Astrocyte (in vitro differentiated cells and primary cell): ENCODE data around the gene MGAT5. TPM values are rescaled to one million over a fixed set of nuclear protein-coding genes. Genes with fewer than 3 reads are reported as not detected.

Source experiments
- DNase-seq: peaks from one replicate; pipeline ENCODE4 v3.0.0-alpha.2; 2010; ENCODE audit warnings: low read depth
- FAIRE-seq: peaks from 2 replicates; lab custom pipeline; 2011; peaks lifted over from hg19 to GRCh38; lab: Jason Lieb, UNC
- H2AFZ ChIP-seq: 2 replicates; pipeline ENCODE4 v1.6.0; 2012; ENCODE audit warnings: low read depth, low read length, inconsistent platforms
- H3K27ac ChIP-seq: 2 replicates; pipeline ENCODE4 v1.5.1; 2011; ENCODE audit warnings: low read depth, low read length, inconsistent platforms
- H3K27me3 ChIP-seq: 2 replicates; pipeline ENCODE4 v1.6.0; 2011; ENCODE audit warnings: low read length, inconsistent platforms; ENCODE audit not compliant: insufficient read depth
- H3K36me3 ChIP-seq: 2 replicates; pipeline ENCODE4 v1.5.1; 2011; ENCODE audit warnings: low read length, inconsistent platforms; ENCODE audit not compliant: insufficient read depth
- H3K4me1 ChIP-seq: 2 replicates; pipeline ENCODE4 v1.5.1; 2011; ENCODE audit warnings: low read length, inconsistent platforms; ENCODE audit not compliant: insufficient read depth
- H3K4me2 ChIP-seq: 2 replicates; pipeline ENCODE4 v1.6.0; 2012; ENCODE audit warnings: low read length, inconsistent platforms
- H3K4me3 ChIP-seq: 2 replicates; pipeline ENCODE4 v1.5.1; 2011; ENCODE audit warnings: low read depth, mild to moderate bottlenecking, low read length, inconsistent platforms; ENCODE audit not compliant: insufficient read depth
- H3K79me2 ChIP-seq: 2 replicates; pipeline ENCODE4 v1.6.0; 2012; ENCODE audit warnings: mild to moderate bottlenecking, low read length, inconsistent platforms; ENCODE audit not compliant: insufficient read depth
- H3K9ac ChIP-seq: 2 replicates; pipeline ENCODE4 v1.6.0; 2012; ENCODE audit warnings: mild to moderate bottlenecking, low read length, inconsistent platforms
- H3K9me3 ChIP-seq: 2 replicates; pipeline ENCODE4 v1.5.1; 2012; ENCODE audit warnings: low read depth, mild to moderate bottlenecking, low read length, inconsistent platforms; ENCODE audit not compliant: insufficient read depth
- H4K20me1 ChIP-seq: 2 replicates; pipeline ENCODE4 v1.6.0; 2012; ENCODE audit warnings: low read length, inconsistent platforms; ENCODE audit not compliant: insufficient read depth
- H3K27ac Mint-ChIP-seq: one replicate; pipeline ENCODE4 v1.8.0; 2021; ENCODE audit warnings: mild to moderate bottlenecking, mixed read lengths; ENCODE audit not compliant: unreplicated experiment
- H3K27me3 Mint-ChIP-seq: one replicate; pipeline ENCODE4 v1.8.0; 2021; ENCODE audit warnings: low read depth, mixed read lengths; ENCODE audit not compliant: unreplicated experiment
- H3K36me3 Mint-ChIP-seq: one replicate; pipeline ENCODE4 v1.8.0; 2021; ENCODE audit warnings: low read depth, mixed read lengths; ENCODE audit not compliant: unreplicated experiment
- H3K4me1 Mint-ChIP-seq: one replicate; pipeline ENCODE4 v1.8.0; 2021; ENCODE audit warnings: low read depth, mixed read lengths; ENCODE audit not compliant: unreplicated experiment
- H3K4me3 Mint-ChIP-seq: one replicate; pipeline ENCODE4 v1.8.0; 2021; ENCODE audit warnings: mild to moderate bottlenecking, moderate library complexity, mixed read lengths; ENCODE audit not compliant: unreplicated experiment
- H3K9me3 Mint-ChIP-seq: one replicate; pipeline ENCODE4 v1.8.0; 2021; ENCODE audit warnings: mild to moderate bottlenecking, mixed read lengths; ENCODE audit not compliant: unreplicated experiment
- CTCF ChIP-seq: IDR thresholded peaks from 2 replicates; pipeline ENCODE4 v1.5.1; 2011; ENCODE audit warnings: low read depth, mild to moderate bottlenecking, inconsistent platforms, low read length, moderate library complexity; ENCODE audit not compliant: insufficient read depth
- EZH2 ChIP-seq: IDR thresholded peaks from 2 replicates; pipeline ENCODE4 v1.6.1; 2012; ENCODE audit warnings: mild to moderate bottlenecking, low read length, inconsistent platforms; ENCODE audit not compliant: insufficient read depth
- total RNA-seq: library from RNA; stranded (reverse); gene quantifications from 2 replicates; pipeline ENCODE4 v1.2.1, GENCODE V29; 2021

The MGAT5 gene
- total RNA-seq, 1 donor from 2014 or later: 80.2 TPM

- no peaks in the 10 kb centered on the region for H3K9me3 Mint-ChIP-seq
- H4K20me1 ChIP-seq: peaks cover 3% of the 10 kb centered on the region
- no peak overlapping the region for H3K27ac ChIP-seq
- H2AFZ ChIP-seq: no peak overlapping the region
- no peaks in the 10 kb centered on the region for H3K36me3 ChIP-seq
- no peak for FAIRE-seq
- H3K4me2 ChIP-seq: no peak overlapping the region
- no peak overlapping the region for H3K27ac Mint-ChIP-seq
- no peak overlapping the region for H3K9ac ChIP-seq
- no peak overlapping the region for H3K4me3 Mint-ChIP-seq
- H3K27me3 Mint-ChIP-seq: no peaks in the 10 kb centered on the region
- no peak overlapping the region for H3K4me3 ChIP-seq
- no peak for DNase-seq
- peaks cover 7% of the 10 kb centered on the region for H3K4me1 Mint-ChIP-seq
- no peaks in the 10 kb centered on the region for H3K27me3 ChIP-seq
- TF ChIP-seq CTCF (no peak), EZH2 (no peak)
- no peaks in the 10 kb centered on the region for H3K79me2 ChIP-seq
- peaks cover 2% of the 10 kb centered on the region for H3K36me3 Mint-ChIP-seq
- no peaks in the 10 kb centered on the region for H3K9me3 ChIP-seq
- H3K4me1 ChIP-seq: peaks cover 9% of the 10 kb centered on the region
Measured at GRCh38 chr2:134304394-134305108, 50.7 kb downstream of the MGAT5 start.

GRCh38 chr2:134305109-134305491 lies 51.2 kb downstream of the MGAT5 start:
- peaks cover 3% of the 10 kb centered on the region for H4K20me1 ChIP-seq
- Mint-ChIP-seq H3K27me3 (no peaks in the 10 kb centered on the region), H3K36me3 (peaks cover 2% of the 10 kb centered on the region), H3K4me3 (no peak overlapping the region), H3K4me1 (peaks cover 7% of the 10 kb centered on the region), H3K27ac (no peak overlapping the region), H3K9me3 (no peaks in the 10 kb centered on the region)
- no peak for FAIRE-seq
- H3K4me3 ChIP-seq: no peak overlapping the region
- no peak overlapping the region for H3K27ac ChIP-seq
- no peaks in the 10 kb centered on the region for H3K79me2 ChIP-seq
- peaks cover 9% of the 10 kb centered on the region for H3K4me1 ChIP-seq
- no peak overlapping the region for H3K9ac ChIP-seq
- TF ChIP-seq EZH2 (no peak), CTCF (no peak)
- no peak for DNase-seq
- no peaks in the 10 kb centered on the region for H3K36me3 ChIP-seq
- H3K4me2 ChIP-seq: no peak overlapping the region
- H3K27me3 ChIP-seq: no peaks in the 10 kb centered on the region
- H2AFZ ChIP-seq: no peak overlapping the region
- H3K9me3 ChIP-seq: no peaks in the 10 kb centered on the region

- no peak overlapping the region for H3K4me3 ChIP-seq
- H3K9me3 Mint-ChIP-seq: no peaks in the 10 kb centered on the region
- H3K4me2 ChIP-seq: no peak overlapping the region
- DNase-seq (no peak), FAIRE-seq (no peak)
- no peak for TF ChIP-seq EZH2
- H3K9me3 ChIP-seq: no peaks in the 10 kb centered on the region
- H3K27me3 ChIP-seq: no peaks in the 10 kb centered on the region
- H3K9ac ChIP-seq: no peak overlapping the region
- no peaks in the 10 kb centered on the region for H3K79me2 ChIP-seq
- peaks cover 3% of the 10 kb centered on the region for H4K20me1 ChIP-seq
- H3K4me3 Mint-ChIP-seq: no peak overlapping the region
- peaks cover 2% of the 10 kb centered on the region for H3K36me3 Mint-ChIP-seq
- H3K36me3 ChIP-seq: no peaks in the 10 kb centered on the region
- H3K4me1 ChIP-seq: peaks cover 6% of the 10 kb centered on the region
- no peaks in the 10 kb centered on the region for H3K27me3 Mint-ChIP-seq
- no peak overlapping the region for H3K27ac Mint-ChIP-seq
- peaks cover under 1% of the 10 kb centered on the region for H3K4me1 Mint-ChIP-seq
- H2AFZ ChIP-seq: no peak overlapping the region
- H3K27ac ChIP-seq: no peak overlapping the region
Measured at GRCh38 chr2:134306521-134306920, 52.6 kb downstream of the MGAT5 start.
